CD4-positive, CD25-positive, alpha-beta regulatory T cell (primary cell): ENCODE data around the gene GIMAP5. TPM values are rescaled to one million over a fixed set of nuclear protein-coding genes. Genes with fewer than 3 reads are reported as not detected.

Experiments used
- ATAC-seq, 2 donors: fragments of 150-1000 bp; cut with Tn5 transposase; one replicate each; pipeline ENCODE4 v1.10.0; 2021; ENCODE audit warnings: low read depth in 2 of 2, moderate number of reproducible peaks in 2 of 2, moderate library complexity in 1 of 2
- DNase-seq, 3 donors: peaks; one replicate each; pipeline versions ENCODE4 v3.0.0 to v3.0.0-alpha.2; 2012 to 2022; ENCODE audit warnings: mixed read lengths in 1 of 3
- H3K27ac ChIP-seq: one replicate; pipeline ENCODE4 v1.7.0; 2013; ENCODE audit warnings: mild to moderate bottlenecking, low read length; ENCODE audit not compliant: insufficient read depth, poor library complexity, severe bottlenecking
- H3K27me3 ChIP-seq: one replicate; pipeline ENCODE4 v1.7.0; 2013; ENCODE audit warnings: low read length; ENCODE audit not compliant: control insufficient read depth, insufficient read depth
- H3K36me3 ChIP-seq: one replicate; pipeline ENCODE4 v1.7.0; 2013; ENCODE audit warnings: mild to moderate bottlenecking, low read length, moderate library complexity; ENCODE audit not compliant: control insufficient read depth, insufficient read depth
- H3K4me1 ChIP-seq: 2 replicates; pipeline ENCODE4 v1.7.0; 2013; ENCODE audit warnings: mild to moderate bottlenecking, low read length; ENCODE audit not compliant: insufficient read depth, control insufficient read depth, poor library complexity, severe bottlenecking
- H3K4me3 ChIP-seq: one replicate; pipeline ENCODE4 v1.7.0; 2013; ENCODE audit warnings: low read depth, mild to moderate bottlenecking, low read length, moderate library complexity
- H3K9me3 ChIP-seq, 2 experiments: 1 replicate in 1 of 2; 2 replicates in 1 of 2; pipeline ENCODE4 v1.7.0; 2013; ENCODE audit warnings: low read length in 2 of 2, mild to moderate bottlenecking in 1 of 2, moderate library complexity in 1 of 2; ENCODE audit not compliant: control insufficient read depth in 2 of 2
- H3K27ac Mint-ChIP-seq, 3 donors: one replicate each; pipeline ENCODE4 v1.8.0; 2020 to 2022; ENCODE audit warnings: mild to moderate bottlenecking in 3 of 3, mixed read lengths in 3 of 3, moderate library complexity in 2 of 3
- H3K27me3 Mint-ChIP-seq: one replicate; pipeline ENCODE4 v1.8.0; 2022; ENCODE audit warnings: mild to moderate bottlenecking, mixed read lengths
- H3K36me3 Mint-ChIP-seq: one replicate; pipeline ENCODE4 v1.8.0; 2020; ENCODE audit warnings: mixed read lengths
- H3K4me1 Mint-ChIP-seq, 4 donors: one replicate each; pipeline ENCODE4 v1.8.0; 2020 to 2022; ENCODE audit warnings: mixed read lengths in 4 of 4, mild to moderate bottlenecking in 1 of 4
- H3K4me3 Mint-ChIP-seq, 4 donors: one replicate each; pipeline ENCODE4 v1.8.0; 2020 to 2022; ENCODE audit warnings: mild to moderate bottlenecking in 4 of 4, mixed read lengths in 4 of 4, moderate library complexity in 3 of 4
- H3K9me3 Mint-ChIP-seq, 7 donors: one replicate each; pipeline ENCODE4 v1.8.0; 2020 to 2022; ENCODE audit warnings: mixed read lengths in 7 of 7, mild to moderate bottlenecking in 3 of 7, moderate library complexity in 2 of 7
- polyA plus RNA-seq, 4 donors: library from polyadenylated mRNA; unstranded; fragments of 300-500 nt; fragmentation: Illumina TruSeq; gene quantifications; one replicate each; pipeline ENCODE4 v1.2.3, GENCODE V29; 2021
- total RNA-seq: library from RNA; stranded (reverse); gene quantifications from one replicate; pipeline ENCODE4 v1.2.3, GENCODE V29; 2022

GIMAP5 gene
- total RNA-seq (37.4 TPM), polyA plus RNA-seq (100 to 1,000 TPM; 249 to 539 (median 320) TPM)

DNA sequence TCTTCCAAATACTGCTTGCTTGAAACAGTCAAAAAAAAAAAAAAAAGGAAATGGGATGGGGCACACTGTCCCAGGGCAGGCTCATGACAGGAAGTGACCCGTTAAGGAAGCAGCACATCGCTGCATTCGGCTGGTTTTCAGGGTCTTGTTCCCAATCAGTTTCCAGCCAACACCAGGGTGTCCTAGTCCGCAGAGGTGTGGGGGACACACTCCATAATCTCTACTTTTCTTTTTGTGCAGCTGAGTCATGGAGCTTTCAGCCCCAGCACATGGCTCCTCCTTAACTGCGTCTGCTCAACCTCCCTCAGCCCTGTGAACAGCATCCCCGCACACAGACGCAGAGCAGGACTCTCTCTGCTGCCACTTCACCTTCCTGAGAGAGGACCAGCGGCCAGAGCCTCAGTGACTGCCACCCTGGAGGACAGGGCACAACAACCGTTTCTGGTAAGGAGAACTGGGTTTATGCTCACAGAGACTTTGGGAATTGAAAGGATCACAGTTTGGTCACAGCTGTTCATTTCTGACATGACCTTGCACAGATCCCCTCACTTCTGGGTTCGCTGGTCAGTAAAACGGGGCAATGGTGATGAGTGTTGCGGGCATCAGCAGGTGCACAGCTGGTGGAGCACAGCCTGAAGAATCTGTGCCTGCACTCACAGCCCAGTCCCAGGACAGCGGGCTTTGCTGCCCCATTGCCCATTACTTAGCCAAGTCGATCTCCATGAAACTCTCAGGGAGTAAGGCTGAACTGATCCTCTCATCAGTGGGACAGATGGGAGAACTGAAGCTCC lies at the start of gene GIMAP5:
GIMAP5 (plus strand) TSS at position 154 of the 791 bp plus-strand sequence. CDS start 3,467 bp downstream, outside the sequence.
- peak within 1 kb of the TSS; percentile 95 to 99 (median 98) for H3K4me3 Mint-ChIP-seq
- H3K4me1 ChIP-seq, result peaks cover 75% of the 10 kb centered on the region
- H3K9me3 Mint-ChIP-seq, result no peaks in the 10 kb centered on the region
- H3K36me3 ChIP-seq, result peaks cover 28% of the 10 kb centered on the region
- H3K4me3 ChIP-seq, result peak within 1 kb of the TSS; percentile 99
- H3K27ac ChIP-seq, result peak within 1 kb of the TSS; percentile 71
- H3K27ac Mint-ChIP-seq, result peak within 1 kb of the TSS; percentile 86 to 98 (median 91)
- DNase-seq (peak in 2 of 3 donors; percentile 49 to 72), ATAC-seq (peak; percentile 74 to 76)
- peaks cover 25 to 79% (median 69%) of the 10 kb centered on the region in 4 donors for H3K4me1 Mint-ChIP-seq
- peaks cover 46% of the 10 kb centered on the region for H3K36me3 Mint-ChIP-seq
- no peaks in the 10 kb centered on the region for H3K9me3 ChIP-seq
- H3K27me3 ChIP-seq, result no peaks in the 10 kb centered on the region
- no peaks in the 10 kb centered on the region for H3K27me3 Mint-ChIP-seq

DNA sequence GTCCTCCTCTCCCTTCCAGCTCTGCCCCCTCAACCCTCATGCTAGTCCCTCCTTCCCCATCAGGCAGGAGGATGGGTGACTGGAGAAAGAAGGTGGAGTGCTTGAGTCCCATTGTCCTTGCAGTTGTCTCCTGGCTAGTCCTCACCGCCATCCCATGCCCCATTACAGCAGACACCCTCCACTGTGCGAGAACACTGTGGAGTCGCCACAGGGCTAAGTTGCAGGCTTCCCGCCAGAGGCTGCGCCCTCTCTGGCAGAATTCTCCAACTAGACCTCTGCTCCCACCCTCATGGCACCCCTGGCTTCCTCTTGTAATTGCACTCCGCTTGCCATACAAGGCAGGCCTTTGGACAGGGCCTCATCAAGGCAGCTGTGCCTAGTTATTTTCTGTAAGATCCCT lies 48.6 kb upstream of the GIMAP5 start:
- Mint-ChIP-seq H3K4me3 (peak overlapping the region; percentile 85 to 100 (median 97)), H3K27ac (peak overlapping the region; percentile 92 to 99 (median 94)), H3K27me3 (no peaks in the 10 kb centered on the region), H3K4me1 (peaks cover 49 to 77% (median 59%) of the 10 kb centered on the region in 4 donors), H3K9me3 (peaks cover 2 to 43% (median 11%) of the 10 kb centered on the region in 7 donors), H3K36me3 (peaks cover 59% of the 10 kb centered on the region)
- peaks cover 47% of the 10 kb centered on the region for H3K4me1 ChIP-seq
- H3K4me3 ChIP-seq, result peak overlapping the region; percentile 52
- H3K27ac ChIP-seq, result no peak overlapping the region
- peaks cover 26 to 49% of the 10 kb centered on the region in 2 experiments for H3K9me3 ChIP-seq
- DNase-seq (no peak), ATAC-seq (no peak)
- peaks cover 47% of the 10 kb centered on the region for H3K36me3 ChIP-seq
- no peaks in the 10 kb centered on the region for H3K27me3 ChIP-seq

DNA sequence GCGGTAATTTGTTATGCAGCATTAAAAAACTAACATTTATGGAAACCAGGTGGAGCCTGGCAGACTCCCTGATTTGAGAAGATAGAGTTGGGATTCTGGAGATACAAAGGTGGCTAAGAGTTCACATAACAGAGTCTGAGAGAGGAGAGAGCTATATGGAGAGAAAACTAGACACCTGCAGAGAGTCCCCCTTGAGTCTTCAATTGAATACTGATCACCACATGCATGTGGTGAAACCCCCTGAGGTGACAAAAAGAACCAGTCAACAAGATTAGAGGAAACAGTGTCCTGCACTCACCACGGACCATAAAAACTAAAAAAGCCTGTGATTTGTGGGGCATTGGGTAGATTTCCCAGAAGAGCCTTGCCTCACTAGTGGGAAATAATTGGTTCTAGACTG lies 41.6 kb upstream of the GIMAP5 start:
- DNase-seq (no peak), ATAC-seq (no peak)
- no peak overlapping the region for H3K27ac ChIP-seq
- peaks cover 23% of the 10 kb centered on the region for H3K36me3 ChIP-seq
- Mint-ChIP-seq H3K27ac (peak overlapping the region in 1 of 3 donors; percentile 55), H3K4me1 (peaks cover 5 to 21% (median 7%) of the 10 kb centered on the region in 4 donors), H3K27me3 (no peaks in the 10 kb centered on the region), H3K36me3 (peaks cover 50% of the 10 kb centered on the region), H3K4me3 (no peak overlapping the region), H3K9me3 (peaks cover 2 to 81% (median 36%) of the 10 kb centered on the region in 7 donors)
- H3K4me3 ChIP-seq, result no peak overlapping the region
- no peaks in the 10 kb centered on the region for H3K27me3 ChIP-seq
- H3K4me1 ChIP-seq, result no peaks in the 10 kb centered on the region
- peaks cover 69 to 93% of the 10 kb centered on the region in 2 experiments for H3K9me3 ChIP-seq

DNA sequence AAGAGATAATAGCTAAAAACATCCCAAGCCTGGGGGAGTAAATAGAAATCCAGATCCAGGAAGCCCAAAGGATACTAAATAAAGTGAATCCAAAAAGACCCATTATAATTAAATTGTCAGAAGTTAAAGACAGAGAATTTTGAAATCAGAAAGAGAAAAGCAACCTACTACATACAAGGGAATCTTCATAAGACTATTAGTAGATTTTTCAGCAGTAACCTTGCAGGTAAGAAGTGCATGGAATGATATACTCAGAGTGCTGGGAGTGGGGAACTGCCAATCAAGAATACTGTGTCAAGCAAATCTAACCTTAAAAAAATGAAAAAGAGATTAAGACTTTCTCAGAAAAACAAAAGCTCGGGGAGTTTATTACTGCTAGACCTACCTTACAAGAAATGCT lies 34.0 kb upstream of the GIMAP5 start:
- Histone ChIP-seq H3K27ac (no peak overlapping the region), H3K4me3 (peak overlapping the region; percentile 7), H3K36me3 (peaks cover 2% of the 10 kb centered on the region), H3K9me3 (peaks cover 58 to 67% of the 10 kb centered on the region in 2 experiments), H3K4me1 (no peaks in the 10 kb centered on the region), H3K27me3 (no peaks in the 10 kb centered on the region)
- Mint-ChIP-seq H3K27ac (no peak overlapping the region), H3K9me3 (peaks cover 5 to 81% (median 56%) of the 10 kb centered on the region in 7 donors), H3K36me3 (peaks cover 41% of the 10 kb centered on the region), H3K4me3 (peak overlapping the region in 1 of 4 donors; percentile 28), H3K4me1 (peaks cover 0 to 14% (median 7%) of the 10 kb centered on the region in 4 donors), H3K27me3 (peaks cover 6% of the 10 kb centered on the region)
- ATAC-seq (no peak), DNase-seq (no peak)

DNA sequence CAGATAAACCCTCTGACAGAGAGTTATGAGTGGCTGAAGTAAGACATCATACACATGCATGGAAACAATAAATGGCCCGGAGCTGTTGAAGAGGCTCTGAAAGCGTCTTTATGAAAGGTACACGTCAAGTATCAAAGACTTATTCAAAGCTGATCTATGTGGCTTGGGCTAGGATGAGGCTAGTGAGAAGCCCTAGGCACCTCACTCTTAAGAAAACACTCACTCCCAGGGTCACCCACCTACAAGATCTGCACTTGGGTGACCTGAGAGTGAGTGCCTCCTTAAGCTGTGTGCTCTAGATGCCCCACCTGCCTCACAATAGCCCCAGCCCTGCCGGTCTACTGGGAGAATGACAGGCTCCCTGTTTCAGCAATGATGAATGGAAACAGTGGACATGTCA lies 21.9 kb upstream of the GIMAP5 start:
- peaks cover 37% of the 10 kb centered on the region for H3K36me3 Mint-ChIP-seq

DNA sequence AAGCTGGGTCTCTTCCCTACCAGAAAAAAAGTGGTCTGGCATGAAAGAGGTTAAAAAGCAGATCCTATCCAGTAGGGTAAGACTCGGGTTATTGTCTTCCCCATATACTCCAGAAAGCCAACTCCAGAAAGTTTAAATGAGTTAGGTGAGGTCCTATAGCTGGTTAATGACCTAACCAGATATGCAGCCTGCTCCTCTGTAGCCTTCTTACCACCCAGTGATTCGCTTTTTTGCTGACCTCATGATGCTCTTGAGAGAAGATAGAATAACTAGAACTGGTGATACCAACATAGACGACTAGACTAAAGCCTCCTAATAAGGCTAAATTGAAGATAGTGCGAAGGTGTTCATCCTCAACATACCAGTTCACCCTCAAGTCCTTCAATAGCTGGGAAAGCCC lies 21.5 kb upstream of the GIMAP5 start:
- Mint-ChIP-seq H3K9me3 (peaks cover 0 to 25% (median 6%) of the 10 kb centered on the region in 7 donors), H3K27me3 (no peaks in the 10 kb centered on the region), H3K4me3 (peak overlapping the region; percentile 99 to 100 (median 100)), H3K4me1 (peaks cover 10 to 65% (median 48%) of the 10 kb centered on the region in 4 donors), H3K27ac (peak overlapping the region; percentile 95 to 99 (median 97)), H3K36me3 (peaks cover 37% of the 10 kb centered on the region)
- H3K4me3 ChIP-seq, result peak overlapping the region; percentile 97
- peaks cover 54% of the 10 kb centered on the region for H3K4me1 ChIP-seq
- peak overlapping the region; percentile 73 for H3K27ac ChIP-seq
- H3K9me3 ChIP-seq, result peaks cover 0 to 8% of the 10 kb centered on the region in 2 experiments
- DNase-seq (no peak), ATAC-seq (peak in 1 of 2 donors; percentile 28)
- peaks cover 24% of the 10 kb centered on the region for H3K36me3 ChIP-seq
- no peaks in the 10 kb centered on the region for H3K27me3 ChIP-seq

More for the DNA sequence above, 21.9 kb upstream of the GIMAP5 start:
- H3K4me3 ChIP-seq, result peak overlapping the region; percentile 97
- ATAC-seq (peak; percentile 31 to 35), DNase-seq (peak in 1 of 3 donors; percentile 49)
- peak overlapping the region; percentile 73 for H3K27ac ChIP-seq
- H3K27me3 ChIP-seq, result no peaks in the 10 kb centered on the region
- peak overlapping the region; percentile 95 to 99 (median 97) for H3K27ac Mint-ChIP-seq
- H3K36me3 ChIP-seq, result peaks cover 20% of the 10 kb centered on the region
- peaks cover 0 to 8% of the 10 kb centered on the region in 2 experiments for H3K9me3 ChIP-seq
- peaks cover 0 to 25% (median 6%) of the 10 kb centered on the region in 7 donors for H3K9me3 Mint-ChIP-seq
- H3K27me3 Mint-ChIP-seq, result no peaks in the 10 kb centered on the region
- peaks cover 10 to 63% (median 48%) of the 10 kb centered on the region in 4 donors for H3K4me1 Mint-ChIP-seq
- H3K4me1 ChIP-seq, result peaks cover 50% of the 10 kb centered on the region
- peak overlapping the region; percentile 99 to 100 (median 100) for H3K4me3 Mint-ChIP-seq

DNA sequence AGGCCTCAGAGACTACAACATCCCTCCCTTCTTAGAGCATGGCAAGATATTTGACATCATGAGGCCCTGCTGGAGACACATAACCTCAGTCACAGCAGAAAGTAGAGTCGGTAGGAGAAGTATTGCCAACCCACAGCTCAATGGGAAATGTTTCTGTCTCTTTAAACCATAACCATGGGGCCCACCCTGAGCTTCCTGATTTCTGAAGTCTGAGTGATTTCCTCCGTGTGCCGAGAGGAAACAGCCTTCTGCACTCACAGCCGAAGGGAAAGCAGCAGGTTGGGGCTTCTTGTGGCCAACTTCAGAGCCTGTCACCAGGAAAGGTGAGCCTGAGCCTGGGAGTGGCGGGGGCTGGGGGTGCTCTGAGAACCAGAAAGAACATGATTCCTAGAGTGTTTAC lies 20.9 kb upstream of the GIMAP5 start, which contains the start of gene GIMAP1:
GIMAP1 (plus strand) TSS at position 246 of the 400 bp plus-strand sequence. CDS start 2,435 bp downstream, outside the sequence.
- no peaks in the 10 kb centered on the region for H3K27me3 Mint-ChIP-seq
- Histone ChIP-seq H3K27ac (peak within 1 kb of the TSS; percentile 73), H3K36me3 (peaks cover 31% of the 10 kb centered on the region), H3K27me3 (no peaks in the 10 kb centered on the region), H3K4me1 (peaks cover 59% of the 10 kb centered on the region), H3K4me3 (peak within 1 kb of the TSS; percentile 97), H3K9me3 (peaks cover 0 to 8% of the 10 kb centered on the region in 2 experiments)
- DNase-seq, result peak; percentile 15 to 85 (median 67)
- peak; percentile 82 to 84 for ATAC-seq
- peaks cover 15 to 72% (median 54%) of the 10 kb centered on the region in 4 donors for H3K4me1 Mint-ChIP-seq
- H3K9me3 Mint-ChIP-seq, result peaks cover 0 to 29% (median 6%) of the 10 kb centered on the region in 7 donors
- peak within 1 kb of the TSS; percentile 95 to 99 (median 97) for H3K27ac Mint-ChIP-seq
- H3K36me3 Mint-ChIP-seq, result peaks cover 44% of the 10 kb centered on the region
- H3K4me3 Mint-ChIP-seq, result peak within 1 kb of the TSS; percentile 99 to 100 (median 100)
